ENCODE results near the gene PSMD2. TPM values are rescaled to one million over a fixed set of nuclear protein-coding genes. Genes with fewer than 3 reads are reported as not detected.
"Not testable (repeated sequence)": the region's sequence is repeated elsewhere in the genome, so short reads cannot be mapped to it uniquely, and the experiment has no call there.

Gene PSMD2
- total RNA-seq, 1 experiment from 2014 or later, result 164 TPM

DNA sequence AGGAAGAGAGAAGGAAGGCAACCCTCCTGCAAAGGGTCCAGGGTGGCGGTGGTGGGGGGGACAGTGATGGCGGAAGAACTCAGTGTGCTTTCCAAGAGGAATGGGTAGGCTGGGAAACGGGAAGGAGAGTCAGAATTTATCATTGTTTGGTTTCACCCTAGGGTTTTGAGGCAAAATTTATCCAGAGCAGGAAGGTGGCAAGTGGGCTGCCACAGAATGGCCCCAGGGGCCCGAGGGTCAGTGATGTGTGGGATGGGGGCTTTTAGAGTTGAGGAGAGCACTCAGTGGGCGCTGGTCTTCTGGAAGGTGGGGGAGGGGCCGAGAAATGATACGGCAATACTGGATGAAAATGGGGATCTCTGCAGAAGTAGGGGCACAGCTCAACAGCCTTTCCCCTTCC, 38.9 kb downstream of the PSMD2 start:
- DNase-seq (ENCODE audit: extremely low read depth, low read depth), result no peak

DNA sequence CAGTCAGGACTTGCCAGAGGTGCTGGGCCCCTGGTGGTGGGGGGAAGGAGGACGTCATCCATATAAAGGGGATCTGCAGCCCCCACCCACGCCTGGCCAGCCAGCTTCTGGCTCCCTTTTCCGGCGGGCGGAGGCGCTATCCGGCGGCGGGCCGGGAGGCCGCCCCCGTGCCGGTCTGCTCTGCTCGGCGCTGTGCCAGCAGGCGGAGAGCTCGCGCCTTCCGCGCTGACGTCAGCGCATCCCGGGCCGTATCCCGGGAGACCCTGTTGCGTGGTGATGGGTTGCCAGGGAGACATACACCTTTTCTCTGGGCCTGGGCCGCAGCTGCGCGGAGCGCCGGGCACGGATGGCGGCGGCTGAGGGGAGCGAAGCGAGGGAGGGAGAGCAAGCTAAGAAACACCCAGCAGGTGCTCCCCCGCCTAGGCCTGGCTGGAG, 39.5 kb downstream of the PSMD2 start:
- no peak for DNase-seq (ENCODE audit: extremely low read depth, low read depth)

DNA sequence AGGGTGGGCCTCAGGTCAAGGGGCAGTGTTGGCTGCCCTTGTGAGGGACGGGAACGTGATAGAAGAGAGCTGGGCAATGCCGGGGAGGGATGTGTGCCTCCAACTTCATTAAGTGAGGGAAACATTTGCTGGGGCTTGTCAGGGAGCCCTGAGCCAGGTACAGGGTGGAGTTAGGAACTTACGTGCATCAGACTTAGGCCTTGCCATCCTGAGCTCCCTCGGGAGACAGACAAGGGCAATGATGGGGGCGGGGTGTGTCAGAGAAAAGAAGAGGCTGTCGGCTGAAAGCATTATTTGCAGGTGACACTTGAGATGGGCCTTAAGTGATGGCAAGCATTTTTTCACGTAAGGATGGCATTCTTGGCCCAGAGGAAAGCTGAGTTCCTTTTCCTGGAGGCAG, 40.0 kb downstream of the PSMD2 start:
- DNase-seq (ENCODE audit: extremely low read depth, low read depth), result no peak

GRCh38 chr3:184339451-184340135, 40.6 kb downstream of the PSMD2 start:
- not testable (repeated sequence) for DNase-seq (ENCODE audit: extremely low read depth, low read depth)

GRCh38 chr3:184341925-184342324, 42.9 kb downstream of the PSMD2 start:
- DNase-seq (ENCODE audit: extremely low read depth, low read depth), result no peak

DNA sequence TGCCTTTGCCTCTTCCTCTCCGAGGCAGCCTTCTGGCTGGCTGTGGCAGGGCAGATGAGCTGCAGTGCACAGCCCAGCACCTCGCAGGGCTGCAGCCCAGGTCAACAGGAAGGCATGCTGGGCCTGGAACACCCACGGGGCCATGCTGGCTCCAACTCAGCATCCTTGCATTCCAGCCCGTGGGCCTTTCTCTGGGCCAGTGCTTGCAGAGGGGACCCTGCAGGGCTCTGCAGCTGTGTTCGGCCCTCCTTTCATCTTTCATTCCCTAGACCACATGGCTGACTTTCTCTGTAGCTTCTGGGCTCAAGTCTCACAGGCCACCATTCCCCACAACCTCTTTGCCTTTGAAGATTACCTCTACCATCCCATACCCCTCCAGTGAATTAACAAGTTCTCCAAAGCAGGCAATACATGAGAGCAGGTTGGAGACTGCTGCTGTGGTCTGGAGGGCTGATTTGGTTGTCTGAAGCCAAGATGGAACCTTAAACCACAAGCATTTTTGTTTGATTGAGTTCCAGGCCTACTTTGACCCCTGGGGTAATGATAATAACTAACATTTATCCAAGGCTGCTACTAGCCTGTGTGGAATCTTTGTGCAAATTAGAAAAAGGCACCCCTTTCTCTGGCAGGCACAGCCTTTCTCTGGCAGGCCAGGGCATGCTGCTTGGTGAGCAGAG, 44.3 kb downstream of the PSMD2 start:
- no peak for DNase-seq (ENCODE audit: extremely low read depth, low read depth)

- DNase-seq (ENCODE audit: extremely low read depth, low read depth), result no peak
These were observed 45.7 kb downstream of the PSMD2 start for GRCh38 chr3:184344579-184345316.

DNA sequence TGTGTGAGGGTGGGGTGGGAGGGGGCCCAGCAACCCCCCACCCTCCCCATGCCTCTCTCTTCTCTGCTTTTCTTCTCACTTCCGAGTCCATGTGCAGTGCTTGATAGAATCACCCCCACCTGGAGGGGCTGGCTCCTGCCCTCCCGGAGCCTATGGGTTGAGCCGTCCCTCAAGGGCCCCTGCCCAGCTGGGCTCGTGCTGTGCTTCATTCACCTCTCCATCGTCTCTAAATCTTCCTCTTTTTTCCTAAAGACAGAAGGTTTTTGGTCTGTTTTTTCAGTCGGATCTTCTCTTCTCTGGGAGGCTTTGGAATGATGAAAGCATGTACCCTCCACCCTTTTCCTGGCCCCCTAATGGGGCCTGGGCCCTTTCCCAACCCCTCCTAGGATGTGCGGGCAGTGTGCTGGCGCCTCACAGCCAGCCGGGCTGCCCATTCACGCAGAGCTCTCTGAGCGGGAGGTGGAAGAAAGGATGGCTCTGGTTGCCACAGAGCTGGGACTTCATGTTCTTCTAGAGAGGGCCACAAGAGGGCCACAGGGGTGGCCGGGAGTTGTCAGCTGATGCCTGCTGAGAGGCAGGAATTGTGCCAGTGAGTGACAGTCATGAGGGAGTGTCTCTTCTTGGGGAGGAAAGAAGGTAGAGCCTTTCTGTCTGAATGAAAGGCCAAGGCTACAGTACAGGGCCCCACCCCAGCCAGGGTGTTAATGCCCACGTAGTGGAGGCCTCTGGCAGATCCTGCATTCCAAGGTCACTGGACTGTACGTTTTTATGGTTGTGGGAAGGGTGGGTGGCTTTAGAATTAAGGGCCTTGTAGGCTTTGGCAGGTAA, 46.5 kb downstream of the PSMD2 start:
- peak; percentile 67 for DNase-seq (ENCODE audit: extremely low read depth, low read depth)

DNA sequence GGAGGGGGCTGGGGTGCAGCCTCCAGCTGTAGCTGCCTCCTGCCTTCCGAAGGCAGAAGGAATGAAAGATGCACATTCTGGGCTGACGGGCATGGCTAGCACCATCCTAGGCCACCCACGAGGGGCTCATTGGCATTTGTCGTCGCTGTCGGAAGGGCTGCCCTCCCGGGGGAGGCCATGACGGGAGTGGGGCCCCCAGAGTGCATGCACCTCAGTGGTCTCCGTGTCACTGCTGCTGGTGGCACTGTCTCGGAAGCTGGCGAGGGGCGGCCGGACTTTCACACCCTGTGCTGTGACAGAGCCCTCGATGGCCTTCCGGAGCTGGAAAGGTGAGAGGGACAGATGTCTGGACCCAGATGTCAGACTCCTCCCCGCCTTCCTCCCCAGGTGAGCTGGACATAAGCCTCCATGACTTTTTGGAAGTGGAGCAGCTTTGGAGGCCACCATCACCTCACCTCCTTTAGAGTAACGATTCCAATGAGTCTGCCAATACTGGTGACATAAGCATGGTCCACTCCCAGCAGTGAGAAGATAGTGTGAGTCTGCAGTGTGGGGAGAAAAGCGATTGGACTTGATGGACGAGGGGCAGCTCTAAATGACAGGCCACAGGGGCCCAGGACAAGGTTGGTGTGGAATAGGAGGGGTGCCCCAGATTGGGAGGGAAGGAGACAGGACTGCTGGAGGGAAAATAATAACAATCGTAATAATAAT, 47.6 kb downstream of the PSMD2 start:
- DNase-seq (ENCODE audit: extremely low read depth, low read depth), result no peak

GRCh38 chr3:184347321-184348056, 48.4 kb downstream of the PSMD2 start:
- no peak for DNase-seq (ENCODE audit: extremely low read depth, low read depth)

DNA sequence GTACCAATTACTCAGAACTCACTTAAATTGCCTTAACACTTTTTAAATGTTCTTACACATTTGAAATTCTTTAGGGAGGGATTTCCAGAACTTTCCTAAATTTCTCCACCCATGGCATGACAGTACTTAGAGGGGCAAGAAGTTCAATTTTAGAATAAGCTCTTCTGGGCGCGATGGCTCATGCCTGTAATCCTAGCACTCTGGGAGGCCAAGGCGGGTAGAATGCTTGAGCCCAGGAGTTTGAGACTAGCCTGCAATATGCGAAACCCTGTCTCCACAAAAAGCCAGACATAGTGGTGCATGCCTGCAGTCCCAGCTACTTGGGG, 49.0 kb downstream of the PSMD2 start:
- no peak for DNase-seq (ENCODE audit: extremely low read depth, low read depth)

DNA sequence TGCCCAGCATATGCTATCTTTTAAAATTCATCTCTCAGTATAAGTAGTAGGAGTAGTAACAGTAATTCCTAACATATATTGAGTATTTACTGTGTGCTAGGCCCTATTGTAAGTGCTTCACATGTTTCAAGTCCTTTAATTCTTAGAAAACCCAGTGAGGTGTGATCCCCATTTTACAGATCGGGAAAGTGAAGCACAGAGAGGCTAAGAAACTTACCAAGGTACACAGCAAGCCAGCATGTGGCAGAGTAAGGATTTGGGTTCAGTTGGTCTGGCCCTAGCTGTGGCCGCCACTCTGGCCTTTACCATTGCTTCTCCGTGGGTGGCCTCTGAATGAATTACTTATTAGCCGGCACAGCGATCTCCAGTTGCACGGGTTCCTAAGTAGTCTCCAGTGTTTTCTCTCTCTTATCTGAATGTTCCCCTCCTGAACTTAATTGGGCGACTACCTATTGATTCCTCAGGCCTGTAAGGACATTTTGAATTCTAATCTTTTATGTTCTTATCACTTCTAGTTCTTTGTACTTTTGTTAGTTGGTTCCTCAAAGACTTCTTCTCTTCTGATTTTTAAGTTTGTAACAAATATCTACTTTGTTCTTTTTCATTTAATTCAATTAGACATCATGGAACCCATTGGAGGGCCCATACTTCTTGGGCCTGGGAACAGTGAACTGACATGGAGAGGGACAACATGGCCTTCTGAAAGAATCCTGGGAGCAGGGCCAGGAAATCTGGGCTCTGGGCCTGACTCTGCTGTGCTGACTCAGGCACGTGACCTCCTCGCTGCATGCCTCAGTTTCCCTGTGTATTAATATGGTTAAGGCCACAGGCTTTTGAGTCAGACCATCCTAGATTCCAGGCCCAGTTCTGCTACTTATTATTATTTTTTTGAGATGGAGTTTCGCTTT, 50.8 kb downstream of the PSMD2 start:
- no peak for DNase-seq (ENCODE audit: extremely low read depth, low read depth)

DNA sequence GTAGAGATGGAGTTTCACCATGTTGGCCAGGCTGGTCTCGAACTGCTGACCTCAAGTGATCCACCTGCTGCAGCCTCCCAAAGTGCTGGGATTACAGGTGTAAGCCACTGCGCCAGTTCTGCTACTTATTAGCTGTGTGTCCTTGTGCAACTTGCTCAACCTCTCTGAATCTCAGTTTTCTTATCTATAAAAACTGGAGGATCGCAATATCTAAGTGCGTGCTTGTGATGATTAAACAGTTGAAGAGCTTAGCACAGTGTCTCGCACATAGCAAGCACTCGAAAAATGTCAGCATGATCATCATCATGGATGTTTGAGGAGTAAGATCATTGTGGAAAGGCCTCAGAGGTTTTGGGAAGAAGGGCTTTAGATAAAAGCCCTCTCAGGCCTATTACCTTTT, 51.6 kb downstream of the PSMD2 start:
- no peak for DNase-seq (ENCODE audit: extremely low read depth, low read depth)

DNA sequence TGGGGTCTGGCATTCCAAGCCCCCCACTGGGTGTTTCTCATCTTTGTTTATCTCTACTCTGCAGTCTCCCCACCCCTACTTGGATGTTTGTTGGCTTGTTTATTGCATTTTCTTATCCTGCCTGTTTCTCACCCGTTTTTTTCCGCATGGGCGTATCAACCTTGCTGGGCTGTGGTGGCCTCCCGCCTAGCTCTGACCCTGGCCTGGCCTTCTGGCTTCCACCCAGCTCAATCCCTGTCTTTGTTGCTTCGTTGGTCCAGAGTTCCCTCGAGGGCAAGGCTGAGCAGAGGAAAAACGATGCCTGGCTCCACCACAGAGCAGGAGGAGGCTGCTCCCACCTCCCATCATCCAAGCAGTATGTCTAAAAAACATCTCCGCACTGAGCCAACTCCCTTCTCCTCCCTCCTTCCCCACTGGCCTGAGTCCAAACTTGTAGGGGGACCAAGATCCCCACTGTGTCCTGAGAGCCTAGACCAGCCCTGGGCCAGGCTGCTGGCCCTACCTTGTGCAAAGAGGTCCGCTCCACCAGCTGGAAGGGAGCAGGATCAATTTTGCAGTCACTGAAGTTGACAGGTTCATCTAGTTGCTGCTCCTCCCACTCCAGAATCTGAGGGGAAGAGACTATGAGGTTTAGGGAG, 52.6 kb downstream of the PSMD2 start:
- DNase-seq (ENCODE audit: extremely low read depth, low read depth), result no peak

DNA sequence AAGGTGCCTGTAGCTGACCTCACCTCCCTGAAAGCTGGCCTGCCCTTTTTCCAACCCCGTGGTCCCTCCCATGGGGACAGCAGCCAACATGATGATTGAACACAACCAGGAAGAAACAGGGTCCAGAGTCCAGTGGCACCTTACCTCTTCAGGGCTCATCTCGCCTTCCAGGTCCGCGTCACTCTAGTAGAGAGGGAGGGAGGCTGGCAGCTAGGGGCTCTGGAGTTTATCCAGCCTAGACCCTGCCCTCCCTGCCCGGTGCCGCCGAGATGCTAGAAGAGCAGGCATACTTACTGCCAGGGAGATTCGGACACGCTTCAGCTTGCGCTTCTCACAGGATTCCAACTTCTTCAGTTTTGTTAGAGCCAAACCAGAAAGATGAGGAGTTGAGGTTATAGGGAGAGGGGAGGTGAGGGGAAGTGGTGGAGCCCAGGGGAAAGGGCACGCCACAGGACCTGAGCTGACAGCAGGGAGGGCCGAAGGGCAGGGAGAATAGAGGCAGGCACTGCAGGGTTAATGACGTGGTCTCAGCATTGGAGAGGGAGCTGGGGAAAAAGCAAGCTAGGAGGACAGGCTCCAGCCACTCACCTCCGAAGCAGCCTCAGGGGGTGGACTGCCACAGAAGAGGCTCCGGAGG, 53.2 kb downstream of the PSMD2 start:
- no peak for DNase-seq (ENCODE audit: extremely low read depth, low read depth)

- DNase-seq (ENCODE audit: extremely low read depth, low read depth), result no peak
These were observed 54.0 kb downstream of the PSMD2 start for GRCh38 chr3:184352897-184353545.

DNA sequence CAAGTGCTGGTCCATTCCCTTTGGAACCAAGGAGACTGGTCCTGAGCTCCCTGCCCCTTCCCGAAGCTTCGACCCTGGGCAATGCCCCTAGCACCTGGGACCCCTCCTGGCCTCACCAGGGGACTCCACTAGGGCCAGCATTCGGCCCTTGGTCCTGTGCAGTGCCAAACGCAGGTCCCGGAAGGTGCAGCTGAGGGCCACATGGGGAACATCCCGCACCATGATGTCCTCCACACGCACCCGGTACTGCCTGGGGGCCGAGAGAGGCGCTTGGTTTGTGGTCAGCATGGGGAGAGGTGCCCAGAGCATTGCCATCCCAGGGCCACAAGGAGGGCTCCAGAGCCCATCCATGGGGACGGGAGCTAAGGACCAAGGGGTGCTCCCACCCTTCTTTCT, 54.5 kb downstream of the PSMD2 start:
- no peak for DNase-seq (ENCODE audit: extremely low read depth, low read depth)
